WTC11 (cell line): Measurements from ENCODE around the gene STAU1.

Source experiments
- CREM ChIP-seq: sonication (generic); formaldehyde crosslinking; IDR thresholded peaks from 2 replicates; pipeline ENCODE4 v1.8.1; 2022; ENCODE audit warnings: mild to moderate bottlenecking, missing genetic modification reagents, moderate library complexity
- FOXK1 ChIP-seq: sonication (generic); formaldehyde crosslinking; IDR thresholded peaks from 2 replicates; pipeline ENCODE4 v1.8.0; 2022; ENCODE audit warnings: mild to moderate bottlenecking, moderate library complexity, missing genetic modification reagents
- NFE2L1 ChIP-seq: sonication (generic); formaldehyde crosslinking; IDR thresholded peaks from 2 replicates; pipeline ENCODE4 v1.8.1; 2023; ENCODE audit warnings: missing genetic modification reagents
- NR1H2 ChIP-seq: sonication (generic); formaldehyde crosslinking; IDR thresholded peaks from 2 replicates; pipeline ENCODE4 v1.9.0; 2021; ENCODE audit warnings: mild to moderate bottlenecking, moderate library complexity, missing genetic modification reagents
- NR3C1 ChIP-seq: sonication (generic); formaldehyde crosslinking; conservative IDR thresholded peaks from 2 replicates; pipeline ENCODE4 v1.8.1; 2023; ENCODE audit warnings: low read depth, mild to moderate bottlenecking, missing genetic modification reagents
- ZNF232 ChIP-seq: sonication (generic); formaldehyde crosslinking; IDR thresholded peaks from 2 replicates; pipeline ENCODE4 v1.8.0; 2022; ENCODE audit warnings: mild to moderate bottlenecking, missing genetic modification reagents
- TF ChIP-seq, protein P1 (sequence below): sonication (generic); formaldehyde crosslinking; conservative IDR thresholded peaks from 2 replicates; pipeline ENCODE4 v1.8.1; 2022; ENCODE audit warnings: mild to moderate bottlenecking, missing genetic modification reagents
- TF ChIP-seq, protein P2 (sequence below): fragments of 250-450 bp; sonication (Bioruptor Pico); IDR thresholded peaks from 2 replicates; pipeline ENCODE4 v1.9.0; 2021; ENCODE audit warnings: mild to moderate bottlenecking
- TF ChIP-seq, protein P3 (sequence below): fragments of 200-600 bp; IDR thresholded peaks from 2 replicates; pipeline ENCODE4 v1.8.0; 2022; ENCODE audit warnings: antibody characterized with exemption

DNA sequence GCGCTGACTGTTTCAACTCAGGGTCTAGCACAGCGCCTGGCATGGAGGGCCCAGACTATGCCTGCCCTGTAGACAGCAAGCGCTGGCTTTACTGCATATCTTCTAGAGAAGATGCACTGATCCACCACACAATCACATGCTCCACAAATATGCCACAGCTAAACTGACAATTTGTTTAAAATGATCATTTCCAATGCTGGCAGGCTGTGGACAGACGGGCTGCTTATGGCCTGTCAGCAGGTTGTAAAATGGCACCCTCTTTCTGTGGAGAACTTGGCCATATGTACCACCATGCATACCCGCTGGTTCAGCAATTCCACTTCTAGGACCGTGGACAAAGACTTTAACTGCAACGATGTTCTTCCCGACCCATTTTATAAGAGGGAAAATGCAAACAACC lies 40.8 kb downstream of the STAU1 start:
- TF ChIP-seq, protein P1, sequence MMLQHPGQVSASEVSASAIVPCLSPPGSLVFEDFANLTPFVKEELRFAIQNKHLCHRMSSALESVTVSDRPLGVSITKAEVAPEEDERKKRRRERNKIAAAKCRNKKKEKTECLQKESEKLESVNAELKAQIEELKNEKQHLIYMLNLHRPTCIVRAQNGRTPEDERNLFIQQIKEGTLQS, result no peak
- TF ChIP-seq, protein P2, sequence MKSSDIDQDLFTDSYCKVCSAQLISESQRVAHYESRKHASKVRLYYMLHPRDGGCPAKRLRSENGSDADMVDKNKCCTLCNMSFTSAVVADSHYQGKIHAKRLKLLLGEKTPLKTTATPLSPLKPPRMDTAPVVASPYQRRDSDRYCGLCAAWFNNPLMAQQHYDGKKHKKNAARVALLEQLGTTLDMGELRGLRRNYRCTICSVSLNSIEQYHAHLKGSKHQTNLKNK (CRISPR knock-in tag), result no peak
- TF ChIP-seq, protein P3, sequence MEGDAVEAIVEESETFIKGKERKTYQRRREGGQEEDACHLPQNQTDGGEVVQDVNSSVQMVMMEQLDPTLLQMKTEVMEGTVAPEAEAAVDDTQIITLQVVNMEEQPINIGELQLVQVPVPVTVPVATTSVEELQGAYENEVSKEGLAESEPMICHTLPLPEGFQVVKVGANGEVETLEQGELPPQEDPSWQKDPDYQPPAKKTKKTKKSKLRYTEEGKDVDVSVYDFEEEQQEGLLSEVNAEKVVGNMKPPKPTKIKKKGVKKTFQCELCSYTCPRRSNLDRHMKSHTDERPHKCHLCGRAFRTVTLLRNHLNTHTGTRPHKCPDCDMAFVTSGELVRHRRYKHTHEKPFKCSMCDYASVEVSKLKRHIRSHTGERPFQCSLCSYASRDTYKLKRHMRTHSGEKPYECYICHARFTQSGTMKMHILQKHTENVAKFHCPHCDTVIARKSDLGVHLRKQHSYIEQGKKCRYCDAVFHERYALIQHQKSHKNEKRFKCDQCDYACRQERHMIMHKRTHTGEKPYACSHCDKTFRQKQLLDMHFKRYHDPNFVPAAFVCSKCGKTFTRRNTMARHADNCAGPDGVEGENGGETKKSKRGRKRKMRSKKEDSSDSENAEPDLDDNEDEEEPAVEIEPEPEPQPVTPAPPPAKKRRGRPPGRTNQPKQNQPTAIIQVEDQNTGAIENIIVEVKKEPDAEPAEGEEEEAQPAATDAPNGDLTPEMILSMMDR, result no peak
- no peak for TF ChIP-seq NR3C1 (CRISPR knock-in tag)
- no peak for TF ChIP-seq CREM (CRISPR knock-in tag)
- TF ChIP-seq NR1H2 (CRISPR knock-in tag), result no peak
- TF ChIP-seq NFE2L1, result no peak
- TF ChIP-seq FOXK1 (CRISPR knock-in tag), result no peak
- TF ChIP-seq ZNF232 (CRISPR knock-in tag), result no peak
